NCI-H748 treated with DMSO at 0.1 percent for 48 hours (cell line): ENCODE results near the gene CBFA2T3.

Experiments
- DNase-seq: peaks from one replicate; lab custom pipeline; 2025; lab: John Stamatoyannopoulos, UW

CBFA2T3 gene

DNA sequence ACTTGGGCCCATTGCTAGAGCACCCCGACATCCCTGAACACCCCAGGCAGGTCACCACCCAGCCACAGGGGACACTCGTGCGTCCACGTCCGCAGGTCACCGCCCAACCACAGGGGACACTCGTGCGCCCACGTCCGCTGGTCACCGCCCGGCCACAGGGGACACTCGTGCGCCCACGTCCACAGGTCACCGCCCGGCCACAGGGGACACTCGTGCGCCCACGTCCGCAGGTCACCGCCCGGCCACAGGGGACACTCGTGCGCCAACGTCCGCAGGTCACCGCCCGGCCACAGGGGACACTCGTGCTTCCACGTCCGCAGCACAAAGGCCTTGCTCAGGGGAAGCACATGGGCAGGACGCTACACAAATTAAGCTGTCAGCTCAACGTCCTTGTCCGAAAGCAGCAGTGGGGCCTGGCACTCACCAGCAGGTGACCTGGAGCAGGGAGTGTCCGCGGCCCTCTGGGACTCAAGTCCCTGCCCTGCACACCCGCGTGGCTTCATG is 137.9 kb downstream of the CBFA2T3 start:
- DNase-seq, result no peak

DNA sequence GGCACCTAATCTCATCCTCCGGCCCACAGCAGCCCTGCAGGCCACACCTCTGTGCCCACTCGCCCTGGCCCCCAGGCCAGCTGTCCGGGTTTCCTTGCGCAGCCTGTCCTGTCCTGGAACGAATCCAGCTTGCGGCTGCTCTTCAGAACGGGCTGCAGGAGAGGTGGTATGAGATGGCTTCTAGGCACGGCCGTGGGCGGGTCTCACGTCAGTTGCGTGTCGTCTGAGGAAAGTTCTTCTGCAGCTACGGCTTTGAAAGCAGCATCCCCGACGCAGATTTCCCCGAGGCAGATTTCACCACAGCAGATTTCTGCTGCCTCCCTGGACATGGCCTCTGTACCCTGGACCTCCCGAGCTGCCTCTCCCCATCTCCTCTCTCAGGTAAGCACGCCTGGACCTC is 138.4 kb downstream of the CBFA2T3 start:
- DNase-seq, result no peak

DNA sequence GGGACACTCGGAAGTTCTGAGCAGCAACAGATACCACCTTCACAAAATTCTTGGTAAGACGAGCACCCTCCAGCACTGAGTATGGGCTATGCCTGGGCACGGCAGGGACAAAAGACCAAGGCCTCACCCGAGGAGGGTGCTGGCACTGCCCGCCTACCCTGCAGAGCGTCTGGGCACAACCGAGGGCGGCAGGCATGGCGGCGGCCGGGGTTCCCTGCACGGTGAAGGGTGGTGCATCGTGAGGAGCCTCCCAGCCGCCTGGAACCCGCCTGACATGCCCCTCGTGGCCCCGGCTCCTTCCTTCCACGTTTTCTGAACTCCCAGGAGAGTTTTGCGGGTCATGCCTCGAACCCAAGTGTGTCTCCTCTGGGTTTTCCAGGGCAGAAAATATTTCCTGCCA is 139.2 kb downstream of the CBFA2T3 start:
- no peak for DNase-seq

DNA sequence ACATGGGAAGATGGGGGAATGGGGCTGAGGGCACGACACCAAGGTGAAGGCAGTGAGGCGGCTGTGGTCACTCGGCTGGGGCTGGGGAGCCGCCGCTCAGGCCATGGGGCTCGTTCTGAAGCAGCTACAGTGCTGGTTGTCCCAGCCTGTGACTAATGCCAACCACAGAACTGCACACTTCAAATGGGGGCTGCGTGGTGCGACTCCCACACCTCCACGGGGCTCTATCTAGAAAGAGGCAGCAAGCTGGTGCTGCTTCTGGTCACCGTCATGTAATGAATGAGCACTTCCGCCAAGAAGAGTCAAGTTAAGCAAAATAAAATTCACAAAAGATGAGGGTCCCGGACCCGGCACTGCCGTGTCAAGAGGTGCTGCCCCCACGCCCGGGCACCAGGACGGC is 140.2 kb downstream of the CBFA2T3 start:
- DNase-seq, result no peak

DNA sequence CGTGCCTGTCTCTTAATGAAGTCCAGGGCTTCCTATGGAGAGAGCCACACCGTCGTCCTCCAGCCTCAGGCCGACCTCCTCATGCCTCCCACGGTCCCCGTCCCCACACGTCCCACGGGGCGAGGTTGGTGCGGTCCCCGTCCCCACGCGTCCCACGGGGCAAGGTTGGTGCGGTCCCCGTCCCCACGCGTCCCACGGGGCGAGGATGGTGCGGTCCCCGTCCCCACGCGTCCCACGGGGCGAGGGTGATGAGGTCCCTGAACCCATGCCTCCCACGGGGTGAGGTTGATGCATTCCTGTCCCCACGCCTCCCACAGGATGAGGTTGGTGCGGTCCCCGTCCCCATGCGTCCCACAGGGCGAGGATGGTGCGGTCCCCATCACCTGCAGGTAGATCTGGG is 141.2 kb downstream of the CBFA2T3 start:
- DNase-seq, result no peak

DNA sequence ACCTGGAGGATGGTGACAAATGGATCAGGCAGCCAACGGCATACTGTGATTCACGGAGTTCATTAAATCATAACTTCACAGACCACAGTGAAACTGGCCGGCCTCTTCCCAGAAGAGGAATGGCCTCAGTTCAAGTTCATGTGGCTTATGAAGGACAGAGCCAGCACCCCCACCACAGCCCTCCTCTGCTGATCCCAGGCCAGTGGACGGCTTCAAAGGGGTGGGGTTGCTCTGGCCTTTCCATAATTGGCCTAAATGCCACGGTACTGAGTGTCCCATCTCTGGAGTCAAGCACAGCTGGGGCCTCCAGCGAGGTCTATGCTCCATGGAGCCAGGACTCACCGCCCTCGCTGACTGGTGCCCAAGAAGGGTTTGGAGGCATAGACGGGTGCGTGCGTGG is 141.6 kb downstream of the CBFA2T3 start:
- DNase-seq, result no peak

DNA sequence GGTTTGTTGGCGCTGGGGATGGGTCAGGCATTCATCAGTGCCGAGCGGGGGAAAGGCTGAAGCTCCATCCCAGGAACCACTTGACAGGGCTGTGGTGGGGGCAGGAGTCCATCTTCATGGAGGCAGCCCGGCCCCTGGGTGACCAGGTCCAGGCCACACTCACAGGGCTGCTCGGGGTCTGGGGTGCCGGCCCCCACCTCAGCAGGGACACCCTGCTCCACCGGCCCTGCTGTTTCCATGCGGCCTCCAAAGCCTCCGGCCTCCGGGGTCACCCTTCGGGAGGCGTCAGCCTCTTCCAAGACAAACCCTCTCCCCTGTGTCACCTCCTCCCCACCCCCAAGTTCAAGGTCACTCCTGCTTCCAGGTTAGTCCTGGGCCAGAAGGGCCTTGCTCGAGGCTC is 142.3 kb downstream of the CBFA2T3 start:
- no peak for DNase-seq

DNA sequence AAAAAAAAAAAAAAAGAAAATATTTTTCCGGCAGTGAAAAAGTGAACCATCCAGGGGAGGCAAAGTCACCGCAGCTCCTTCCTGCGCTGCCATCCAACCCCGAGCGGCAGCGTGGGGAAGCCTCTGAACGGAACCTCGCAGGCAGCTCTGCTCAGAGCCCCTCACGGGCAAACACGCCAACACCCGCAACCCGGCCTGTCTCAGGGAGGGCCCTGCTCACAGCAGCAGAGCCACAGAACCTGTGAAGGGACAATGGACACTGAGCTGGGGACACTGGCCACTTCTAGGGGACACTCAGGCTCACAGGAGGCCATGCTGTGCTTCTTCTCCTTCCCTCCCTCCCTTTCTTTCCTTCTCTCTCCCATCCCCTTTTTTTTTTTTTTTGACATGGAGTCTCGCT is 143.9 kb downstream of the CBFA2T3 start:
- DNase-seq, result no peak

DNA sequence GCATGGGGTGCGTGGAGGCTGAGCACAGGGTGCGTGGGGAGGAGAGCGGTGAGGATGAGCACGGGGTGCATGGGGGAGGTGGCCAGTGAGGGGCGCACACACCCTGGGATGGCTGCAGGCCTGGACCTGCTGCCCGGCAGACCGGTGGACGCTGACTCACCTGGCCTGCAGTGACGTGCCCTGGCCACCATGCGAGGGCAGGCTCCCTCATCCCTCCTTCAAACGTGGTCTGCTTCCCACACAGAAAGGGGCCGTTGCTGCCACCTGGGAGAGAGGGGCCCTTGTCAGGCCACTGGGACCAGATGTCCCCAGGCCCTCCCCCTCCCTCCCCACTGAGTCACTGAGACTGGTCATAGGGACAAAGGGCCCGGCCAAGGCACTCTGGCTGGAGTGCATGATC is 145.2 kb downstream of the CBFA2T3 start:
- no peak for DNase-seq

DNA sequence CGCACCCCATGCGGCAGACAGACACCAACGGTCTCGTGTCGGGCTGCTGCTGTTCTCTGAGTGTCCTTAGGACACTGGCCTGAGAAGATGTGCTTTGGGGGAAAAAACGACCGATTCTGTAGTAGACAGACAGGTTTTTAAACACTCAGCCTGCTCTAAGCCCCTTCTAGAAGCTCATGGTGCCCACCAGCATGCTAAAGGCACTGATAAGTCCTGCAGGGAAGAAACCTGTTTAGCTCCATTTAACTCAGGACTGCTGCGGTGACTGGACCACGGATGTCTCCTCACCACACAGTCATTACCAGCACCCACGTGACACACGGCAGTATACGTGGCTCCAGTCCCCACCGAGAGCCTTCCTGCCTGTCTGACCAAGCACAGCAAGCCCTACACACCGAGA is 146.2 kb downstream of the CBFA2T3 start:
- DNase-seq, result no peak

DNA sequence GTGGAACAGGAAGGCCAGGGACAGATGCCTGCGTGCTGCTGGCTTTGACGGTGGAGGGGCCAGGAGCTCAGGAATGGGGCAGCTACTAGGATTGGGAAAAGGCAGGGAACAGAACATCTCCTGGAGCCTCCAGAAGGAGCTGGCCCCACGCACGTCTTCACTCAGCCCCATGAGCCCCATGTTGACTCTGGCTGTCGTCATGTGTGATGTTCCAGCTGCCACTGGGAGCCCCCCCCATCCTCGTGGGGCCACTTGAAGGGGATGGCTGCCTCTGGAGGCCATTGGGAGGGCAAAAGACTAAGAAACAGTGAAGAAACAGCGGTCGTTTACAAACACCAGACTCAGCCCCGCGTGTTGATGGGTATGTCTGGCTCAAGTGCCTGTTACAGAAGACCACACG is 146.7 kb downstream of the CBFA2T3 start:
- DNase-seq, result no peak

DNA sequence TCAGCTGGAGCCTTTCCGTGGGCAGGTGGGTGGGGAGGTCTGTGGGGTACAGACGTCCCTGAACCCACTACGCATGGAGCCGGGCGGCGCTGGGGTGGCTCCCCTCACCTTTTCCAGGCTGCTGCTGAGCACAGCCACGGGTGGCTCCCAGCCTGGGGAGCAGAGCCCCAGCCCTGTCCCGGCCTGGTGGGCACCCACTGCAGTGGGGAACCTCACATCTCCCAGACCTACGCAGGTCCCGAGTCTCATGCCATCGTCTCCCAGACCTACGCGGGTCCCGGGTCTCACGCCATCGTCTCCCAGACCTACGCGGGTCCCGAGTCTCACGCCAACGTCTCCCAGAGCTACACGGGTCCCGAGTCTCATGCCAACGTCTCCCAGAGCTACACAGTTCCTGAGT is 148.3 kb downstream of the CBFA2T3 start:
- no peak for DNase-seq

DNA sequence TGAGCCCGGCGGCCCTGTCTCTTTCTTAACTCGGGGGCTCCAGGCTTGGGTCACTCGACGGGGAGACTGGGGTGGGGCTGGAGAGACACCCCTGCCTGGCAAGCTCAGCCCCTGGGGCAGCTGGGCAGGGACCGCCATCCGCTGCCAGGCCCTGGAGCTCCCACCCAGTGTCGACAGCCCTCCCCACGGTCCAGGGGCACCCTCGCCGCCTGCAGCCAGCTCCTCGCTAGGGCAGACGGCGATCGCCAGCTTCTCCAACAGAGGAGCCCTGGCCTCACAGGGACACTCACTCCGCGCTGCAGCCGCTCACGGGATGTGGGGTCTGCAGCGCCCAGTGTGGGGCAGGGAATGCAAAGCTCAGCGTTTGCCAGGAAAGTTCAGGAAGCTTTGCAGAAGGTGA is 149.3 kb downstream of the CBFA2T3 start:
- no peak for DNase-seq

DNA sequence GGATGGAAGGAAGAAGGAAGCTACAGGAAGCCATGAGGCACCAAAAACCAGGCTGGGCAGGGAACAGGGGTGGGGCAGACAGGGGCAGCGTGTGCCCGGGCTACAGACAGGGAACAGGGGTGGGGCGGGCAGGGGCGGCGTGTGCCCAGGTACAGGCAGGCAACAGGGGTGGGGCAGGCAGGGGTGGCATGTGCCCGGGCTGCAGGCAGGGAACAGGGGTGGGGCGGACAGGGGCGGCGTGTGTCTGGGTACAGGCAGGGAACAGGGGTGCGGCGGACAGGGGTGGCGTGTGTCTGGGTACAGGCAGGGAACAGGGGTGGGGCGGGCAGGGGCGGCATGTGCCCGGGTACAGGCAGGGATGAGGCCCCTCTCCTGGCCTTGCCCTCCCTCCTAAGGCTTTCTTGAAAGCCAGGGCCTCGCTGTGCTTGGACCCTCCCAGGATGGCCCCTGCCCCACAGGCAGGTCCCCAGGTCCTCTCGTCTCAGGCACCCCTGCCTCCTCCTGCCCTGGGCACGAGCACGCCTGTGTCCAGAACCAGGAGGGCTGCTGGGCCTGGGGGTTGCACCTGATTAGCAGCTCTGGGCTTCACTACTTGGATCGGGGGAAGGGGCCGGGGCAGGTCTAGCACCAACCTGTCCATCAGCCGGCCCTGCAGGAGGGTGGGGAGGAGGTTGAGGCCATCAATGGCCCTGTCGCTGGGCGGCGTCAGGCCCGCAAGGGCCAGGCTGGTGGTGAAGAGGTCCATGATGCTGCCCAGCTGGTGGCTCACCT is 150.8 kb downstream of the CBFA2T3 start:
- no peak for DNase-seq

DNA sequence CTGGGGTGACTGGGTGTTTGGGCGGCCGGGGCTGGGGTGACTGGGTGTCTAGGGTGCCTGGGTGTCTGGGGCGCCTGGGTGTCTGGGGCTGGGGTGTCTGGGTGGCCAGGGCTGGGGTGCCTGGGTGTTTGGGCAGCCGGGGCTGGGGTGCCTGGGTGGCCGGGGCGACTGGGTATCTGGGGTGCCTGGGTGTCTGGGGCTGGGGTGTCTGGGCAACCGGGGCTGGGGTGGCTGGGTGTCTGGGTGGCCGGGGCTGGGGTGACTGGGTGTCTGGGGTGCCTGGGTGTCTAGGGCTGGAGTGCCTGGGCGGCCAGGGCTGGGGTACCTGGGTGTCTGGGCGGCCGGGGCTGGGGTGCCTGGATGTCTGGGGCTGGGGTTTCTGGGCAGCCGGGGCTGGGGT is 151.9 kb downstream of the CBFA2T3 start:
- DNase-seq, result no peak
